Adrenal gland (tissue), 12 donors: ENCODE results near the gene CRTC1. TPM values are rescaled to one million over a fixed set of nuclear protein-coding genes. Genes with fewer than 3 reads are reported as not detected.

Source experiments
- DNase-seq, 7 donors: peaks; one replicate each; pipeline ENCODE4 v3.0.0-alpha.2; 2019 to 2020
- H3K27ac ChIP-seq, 5 donors: fragments of 200-600 bp; sonication (generic) in 4 of 5; 1 replicate in 3 of 5; 2 replicates in 2 of 5; pipeline versions ENCODE4 v1.5.1 to v1.8.0; 2016 to 2020; ENCODE audit warnings: mild to moderate bottlenecking in 1 of 5
- H3K27me3 ChIP-seq: fragments of 200-600 bp; 2 replicates; pipeline ENCODE4 v1.8.0; 2021
- H3K36me3 ChIP-seq, 2 donors: fragments of 200-600 bp; replicated peaks in 1 of 2; 1 replicate in 1 of 2; 2 replicates in 1 of 2; pipeline versions ENCODE4 v1.5.1 to v1.8.0; 2018 to 2022
- H3K4me1 ChIP-seq, 2 donors: fragments of 200-600 bp; replicated peaks in 1 of 2; 1 replicate in 1 of 2; 2 replicates in 1 of 2; pipeline versions ENCODE4 v1.5.1 to v1.8.0; 2018 to 2021
- H3K4me3 ChIP-seq, 4 donors: fragments of 200-600 bp; sonication (generic) in 3 of 4; one replicate each; pipeline ENCODE4 v1.5.1; 2016 to 2018
- H3K9me3 ChIP-seq, 3 donors: fragments of 200-600 bp; sonication (generic) in 1 of 3; replicated peaks in 1 of 3; 1 replicate in 2 of 3; 2 replicates in 1 of 3; pipeline versions ENCODE4 v1.5.1 to v1.8.0; 2016 to 2021
- CTCF ChIP-seq, 6 experiments: fragments of 450-650 bp in 4 of 6; fragments of 200-600 bp in 2 of 6; sonication (generic) in 1 of 6; IDR thresholded peaks; 1 replicate in 5 of 6; 2 replicates in 1 of 6; pipeline versions ENCODE4 v1.5.1 to v1.8.0; 2016 to 2021; ENCODE audit warnings: antibody characterized with exemption in 6 of 6, mild to moderate bottlenecking in 2 of 6, moderate library complexity in 1 of 6
- POLR2A ChIP-seq, 2 donors: fragments of 450-650 bp; IDR thresholded peaks; one replicate each; pipeline ENCODE4 v1.6.1; 2017; ENCODE audit warnings: antibody characterized with exemption in 2 of 2, mild to moderate bottlenecking in 2 of 2, moderate library complexity in 1 of 2
- WGBS, 4 donors: extraction: QIAGEN DNeasy Blood & Tissue Kit in 2 of 4; methylation state at CpG; one replicate each; pipeline versions ENCODE4 v1.1.5 to v1.1.7; 2013 to 2017; 5-methylcytosine and 5-hydroxymethylcytosine counted together
- intact Hi-C, 2 donors: fragments of 100-400 bp; cut with DNase I; formaldehyde crosslinking; loops; one replicate each; pipeline versions ENCODE4 v1.14.1 to v1.15.0; 2022 to 2023
- polyA plus RNA-seq, 3 donors: library from polyadenylated mRNA; stranded (reverse); fragments of 200-250 nt in 2 of 3; fragments of 350-450 nt in 1 of 3; fragmentation: Illumina TruSeq in 1 of 3; extraction: RNeasy Lipid Tissue Mini Kit (QIAGEN cat#74804) in 1 of 3; gene quantifications; one replicate each; pipeline ENCODE4 v1.2.3, GENCODE V29; 2013 to 2014
- total RNA-seq, 9 donors: library from RNA; depleted of rRNA in 4 of 9; stranded (reverse); fragments of >200 nt in 4 of 9; fragments of 120-200 nt in 1 of 9; fragmentation: NEBNext Ultra II Directional in 1 of 9; extraction: Animal tissue kit (Norgen Biotek cat#: 25700) in 1 of 9; gene quantifications; one replicate each; pipeline versions ENCODE4 v1.1.0 to v1.2.4, GENCODE V29; 2013 to 2023
- donor health status: healthy with polysubstance abuse.
- donor health status: Bipolar disorder and iron deficiency.
- donor health status: DM: yes; HTN: yes; CAD: no.
- donor health status: DM: no; HTN: no; CAD: no.
- donor health status: DM: no; HTN: no; CAD: no.
- donor health status: DM: yes; HTN: yes; CAD: no.

Gene CRTC1
- total and polyA plus RNA-seq, 12 donors = 3.1 to 38.1 (median 10.3) TPM

GRCh38 chr19:18669883-18670282, 13.6 kb upstream of the CRTC1 start:
- Histone ChIP-seq H3K4me1 (no peaks in the 10 kb centered on the region), H3K27ac (peak overlapping the region in 2 of 5 donors; percentile 6 to 47), H3K36me3 (peaks cover 0 to 28% of the 10 kb centered on the region in 2 donors), H3K27me3 (no peaks in the 10 kb centered on the region), H3K4me3 (no peak overlapping the region), H3K9me3 (no peaks in the 10 kb centered on the region)
- WGBS, 4 donors = 86 to 96% (median 91%) methylated on average over 9 to 11 of the region's 11 CpGs
- no peak for DNase-seq
- intact Hi-C loops = loop anchor here in 1 of 2 donors (10.0 kb wide), 1 partner anchor 225 kb away; no protein-coding TSS in a partner anchor
- TF ChIP-seq CTCF (IDR thresholded peaks at IDR 0.05) (no peak), POLR2A (IDR thresholded peaks at IDR 0.05) (no peak)

GRCh38 chr19:18670312-18670711, 13.2 kb upstream of the CRTC1 start:
- peaks cover 0 to 28% of the 10 kb centered on the region in 2 donors for H3K36me3 ChIP-seq
- intact Hi-C loops = loop anchor here in 1 of 2 donors (10.0 kb wide), 1 partner anchor 226 kb away; no protein-coding TSS in a partner anchor

GRCh38 chr19:18671303-18672043, 12.0 kb upstream of the CRTC1 start:
- H3K36me3 ChIP-seq = peaks cover 0 to 28% of the 10 kb centered on the region in 2 donors
- H3K4me1 ChIP-seq = no peaks in the 10 kb centered on the region
- no peaks in the 10 kb centered on the region for H3K9me3 ChIP-seq
- H3K27me3 ChIP-seq = no peaks in the 10 kb centered on the region
- H3K27ac ChIP-seq = peak overlapping the region in 1 of 5 donors; percentile 66
- no peak for DNase-seq
- WGBS, 4 donors = 87 to 90% (median 88%) methylated on average over 26 to 35 of the region's 35 CpGs
- TF ChIP-seq POLR2A (IDR thresholded peaks at IDR 0.05) = no peak
- no peak for TF ChIP-seq CTCF (IDR thresholded peaks at IDR 0.05)
- H3K4me3 ChIP-seq = no peak overlapping the region
- intact Hi-C loops = loop anchor here in 1 of 2 donors (10.0 kb wide), 1 partner anchor 227 kb away; no protein-coding TSS in a partner anchor

More at GRCh38 chr19:18670312-18670711, 13.2 kb upstream of the CRTC1 start:
- Histone ChIP-seq H3K9me3 (no peaks in the 10 kb centered on the region), H3K4me1 (no peaks in the 10 kb centered on the region), H3K4me3 (no peak overlapping the region), H3K27me3 (no peaks in the 10 kb centered on the region), H3K27ac (peak overlapping the region in 1 of 5 donors; percentile 47)
- no peak for TF ChIP-seq CTCF (IDR thresholded peaks at IDR 0.05)
- TF ChIP-seq POLR2A (IDR thresholded peaks at IDR 0.05) = no peak
- no peak for DNase-seq
- 65 to 83% (median 78%) methylated on average over 12 to 13 of the region's 13 CpGs for WGBS, 4 donors

GRCh38 chr19:18672044-18672451, 11.4 kb upstream of the CRTC1 start:
- DNase-seq = no peak
- TF ChIP-seq CTCF (IDR thresholded peaks at IDR 0.05) = no peak
- 78 to 89% (median 88%) methylated on average over 8 to 24 of the region's 24 CpGs for WGBS, 4 donors
- intact Hi-C loops = loop anchor here in 1 of 2 donors (10.0 kb wide), 1 partner anchor 227 kb away; no protein-coding TSS in a partner anchor
- peak overlapping the region in 1 of 5 donors; percentile 66 for H3K27ac ChIP-seq
- no peaks in the 10 kb centered on the region for H3K27me3 ChIP-seq
- H3K4me3 ChIP-seq = no peak overlapping the region
- no peaks in the 10 kb centered on the region for H3K4me1 ChIP-seq
- no peaks in the 10 kb centered on the region for H3K9me3 ChIP-seq
- H3K36me3 ChIP-seq = peaks cover 0 to 28% of the 10 kb centered on the region in 2 donors
